Kidney (tissue), 14 donors: Measurements from ENCODE around the gene TANC1. TPM values are rescaled to one million over a fixed set of nuclear protein-coding genes. Genes with fewer than 3 reads are reported as not detected.

Experiments
- DNase-seq, 5 donors: peaks; one replicate each; pipeline ENCODE4 v3.0.0-alpha.2; 2013 to 2020
- FAIRE-seq: peaks from 2 replicates; lab custom pipeline; 2012; peaks lifted over from hg19 to GRCh38; lab: Jason Lieb, UNC
- H3K27ac ChIP-seq, 2 donors: one replicate each; pipeline ENCODE4 v1.7.0; 2013; ENCODE audit warnings: low read depth in 2 of 2, low read length in 2 of 2, inconsistent platforms in 1 of 2
- H3K27me3 ChIP-seq: one replicate; pipeline ENCODE4 v1.7.1; 2013; ENCODE audit warnings: low read length, inconsistent platforms; ENCODE audit not compliant: control insufficient read depth, insufficient read depth
- H3K36me3 ChIP-seq, 3 donors: one replicate each; pipeline versions ENCODE4 v1.7.0 to v1.7.1; 2013; ENCODE audit warnings: low read length in 3 of 3, control low read depth in 1 of 3, inconsistent platforms in 1 of 3; ENCODE audit not compliant: insufficient read depth in 3 of 3, control insufficient read depth in 2 of 3
- H3K4me1 ChIP-seq, 3 donors: one replicate each; pipeline versions ENCODE4 v1.7.0 to v1.7.1; 2013; ENCODE audit warnings: low read length in 3 of 3, inconsistent platforms in 1 of 3, low read depth in 1 of 3; ENCODE audit not compliant: control insufficient read depth in 2 of 3, insufficient read depth in 2 of 3
- H3K4me3 ChIP-seq, 3 donors: one replicate each; pipeline versions ENCODE4 v1.7.0 to v1.8.1; 2013; ENCODE audit warnings: low read length in 3 of 3, control low read depth in 1 of 3, inconsistent platforms in 1 of 3
- H3K9ac ChIP-seq, 3 donors: one replicate each; pipeline versions ENCODE4 v1.7.0 to v1.7.1; 2013; ENCODE audit warnings: low read length in 3 of 3, control low read depth in 1 of 3, inconsistent platforms in 1 of 3
- H3K9me3 ChIP-seq, 3 donors: one replicate each; pipeline versions ENCODE4 v1.7.0 to v1.7.1; 2013; ENCODE audit warnings: low read length in 3 of 3, control low read depth in 1 of 3, inconsistent platforms in 1 of 3; ENCODE audit not compliant: control insufficient read depth in 2 of 3, insufficient read depth in 1 of 3
- intact Hi-C: fragments of 100-400 bp; cut with DNase I; formaldehyde crosslinking; loops from one replicate; pipeline ENCODE4 v1.11.1; 2022
- polyA plus RNA-seq: library from polyadenylated mRNA; stranded (reverse); fragments of 350-450 nt; fragmentation: Illumina TruSeq; extraction: RNeasy Lipid Tissue Mini Kit (QIAGEN cat#74804); gene quantifications from one replicate; pipeline ENCODE4 v1.2.3, GENCODE V29; 2014; ENCODE audit warnings: low read depth, low replicate concordance; ENCODE audit not compliant: insufficient read depth
- total RNA-seq: library from RNA; stranded (reverse); fragmentation: NEBNext Ultra II Directional; extraction: Animal tissue kit (Norgen Biotek cat#: 25700); gene quantifications from one replicate; pipeline ENCODE4 v1.2.1, GENCODE V29; 2021
- TF ChIP-seq, protein P1 (sequence below): IDR thresholded peaks from 3 replicates; pipeline ENCODE4 v1.5.1; 2012; ENCODE audit warnings: mild to moderate bottlenecking, moderate library complexity, borderline replicate concordance; ENCODE audit not compliant: insufficient read depth; ENCODE audit errors: extremely low read depth
- donor health status: control.
- donor health status: control.
- donor health status: control.
- donor health status: control.
- donor health status: control.
- donor health status: DM: yes; HTN: yes; CAD: no.
- donor health status: Normal renal cell carcinoma (clear cell type).

TANC1 gene
- total and polyA plus RNA-seq, 2 donors from 2014 or later = 9.2 to 39.0 TPM

DNA sequence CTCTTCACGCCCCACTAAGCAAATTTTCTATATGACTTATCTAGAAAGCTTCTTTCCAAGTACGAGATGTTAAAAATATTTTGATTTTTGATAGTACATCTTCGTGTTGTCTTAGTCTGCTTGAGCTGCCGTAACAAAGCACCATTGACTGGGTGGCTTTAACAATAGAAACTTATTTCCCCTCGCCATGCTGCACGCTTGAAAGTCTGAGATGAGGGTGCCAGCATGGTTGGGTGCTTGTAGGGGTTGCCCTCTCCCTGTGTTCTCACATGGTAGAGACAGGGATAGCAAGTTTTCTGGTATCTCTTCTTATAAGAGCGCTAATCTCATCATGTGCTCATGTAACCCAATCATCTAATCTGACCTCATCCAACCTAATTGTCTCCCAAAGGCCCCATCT, 106.2 kb downstream of the TANC1 start:
- TF ChIP-seq, protein P1, sequence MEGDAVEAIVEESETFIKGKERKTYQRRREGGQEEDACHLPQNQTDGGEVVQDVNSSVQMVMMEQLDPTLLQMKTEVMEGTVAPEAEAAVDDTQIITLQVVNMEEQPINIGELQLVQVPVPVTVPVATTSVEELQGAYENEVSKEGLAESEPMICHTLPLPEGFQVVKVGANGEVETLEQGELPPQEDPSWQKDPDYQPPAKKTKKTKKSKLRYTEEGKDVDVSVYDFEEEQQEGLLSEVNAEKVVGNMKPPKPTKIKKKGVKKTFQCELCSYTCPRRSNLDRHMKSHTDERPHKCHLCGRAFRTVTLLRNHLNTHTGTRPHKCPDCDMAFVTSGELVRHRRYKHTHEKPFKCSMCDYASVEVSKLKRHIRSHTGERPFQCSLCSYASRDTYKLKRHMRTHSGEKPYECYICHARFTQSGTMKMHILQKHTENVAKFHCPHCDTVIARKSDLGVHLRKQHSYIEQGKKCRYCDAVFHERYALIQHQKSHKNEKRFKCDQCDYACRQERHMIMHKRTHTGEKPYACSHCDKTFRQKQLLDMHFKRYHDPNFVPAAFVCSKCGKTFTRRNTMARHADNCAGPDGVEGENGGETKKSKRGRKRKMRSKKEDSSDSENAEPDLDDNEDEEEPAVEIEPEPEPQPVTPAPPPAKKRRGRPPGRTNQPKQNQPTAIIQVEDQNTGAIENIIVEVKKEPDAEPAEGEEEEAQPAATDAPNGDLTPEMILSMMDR = no peak
- DNase-seq (no peak), FAIRE-seq (no peak)
- intact Hi-C loops = no loop called here
- Histone ChIP-seq H3K4me1 (no peaks in the 10 kb centered on the region), H3K9ac (no peak overlapping the region), H3K36me3 (no peaks in the 10 kb centered on the region), H3K9me3 (no peaks in the 10 kb centered on the region), H3K27ac (no peak overlapping the region), H3K4me3 (no peak overlapping the region), H3K27me3 (no peaks in the 10 kb centered on the region)

DNA sequence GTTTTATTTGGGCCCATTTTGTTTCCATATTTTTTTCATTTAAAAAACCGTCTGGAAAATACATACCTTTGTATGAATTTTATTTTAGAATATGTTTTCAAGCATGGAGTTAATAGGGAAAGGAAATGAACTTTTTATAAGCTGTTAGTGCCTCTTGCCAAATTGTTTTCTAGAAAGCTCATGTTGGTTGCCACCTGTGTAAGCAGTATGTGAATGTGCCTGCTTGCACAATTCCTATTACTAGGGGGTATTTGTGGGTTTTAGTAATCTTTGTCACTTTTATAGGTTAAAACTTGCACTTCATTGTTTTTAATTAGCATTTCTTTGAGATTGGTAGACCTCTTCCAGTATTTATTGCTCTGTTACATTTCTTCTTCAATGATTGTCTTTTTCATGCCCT, 107.3 kb downstream of the TANC1 start:
- intact Hi-C loops = no loop called here
- no peak overlapping the region for H3K27ac ChIP-seq
- no peaks in the 10 kb centered on the region for H3K4me1 ChIP-seq
- no peak overlapping the region for H3K4me3 ChIP-seq
- FAIRE-seq = no peak
- TF ChIP-seq, protein P1 = no peak
- H3K36me3 ChIP-seq = no peaks in the 10 kb centered on the region
- H3K9ac ChIP-seq = no peak overlapping the region
- no peaks in the 10 kb centered on the region for H3K27me3 ChIP-seq
- no peak for DNase-seq
- H3K9me3 ChIP-seq = no peaks in the 10 kb centered on the region

DNA sequence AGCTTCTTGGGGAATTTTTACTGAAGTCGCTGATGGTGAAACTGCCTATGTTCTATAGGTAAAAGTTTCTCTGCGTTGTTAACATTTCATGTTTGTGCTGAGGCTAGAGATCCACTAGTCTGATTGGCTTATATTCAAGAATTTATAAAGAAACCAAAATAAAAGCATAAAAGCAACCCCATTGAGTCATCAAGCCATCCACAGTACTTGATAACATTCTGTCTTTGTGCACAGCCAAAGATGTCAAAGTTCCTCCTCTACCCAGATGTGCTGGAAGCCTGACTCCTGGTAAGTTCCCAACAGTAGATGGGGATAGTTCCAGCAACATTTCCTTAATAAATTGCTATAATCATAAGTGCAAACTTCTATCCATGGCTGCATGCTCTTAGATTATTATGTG, 107.8 kb downstream of the TANC1 start:
- TF ChIP-seq, protein P1 = no peak
- intact Hi-C loops = no loop called here
- no peak for FAIRE-seq

DNA sequence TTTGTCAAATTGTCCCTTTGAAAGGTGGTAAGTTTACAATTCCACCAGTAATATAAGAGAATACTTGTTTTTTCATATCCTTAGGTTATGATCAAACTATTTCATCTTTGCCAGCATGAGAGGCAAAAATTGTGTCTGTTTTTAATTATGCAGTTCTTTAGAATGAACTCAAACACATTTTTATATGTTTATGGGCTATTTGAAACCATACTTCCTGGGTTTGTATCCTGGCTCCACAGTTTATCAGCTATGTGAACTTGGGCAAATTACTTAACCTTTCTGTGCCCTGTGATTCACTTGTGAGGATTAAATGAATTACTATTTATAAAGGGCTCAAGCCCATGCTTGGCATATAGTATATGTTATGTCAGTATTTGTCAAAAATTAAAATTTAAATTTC, 109.4 kb downstream of the TANC1 start:
- FAIRE-seq = no peak
- no peak overlapping the region for H3K27ac ChIP-seq

More for the DNA sequence above, 107.8 kb downstream of the TANC1 start:
- no peaks in the 10 kb centered on the region for H3K9me3 ChIP-seq
- H3K27ac ChIP-seq = no peak overlapping the region
- DNase-seq = no peak
- no peaks in the 10 kb centered on the region for H3K4me1 ChIP-seq
- H3K36me3 ChIP-seq = no peaks in the 10 kb centered on the region
- no peaks in the 10 kb centered on the region for H3K27me3 ChIP-seq
- no peak overlapping the region for H3K9ac ChIP-seq
- H3K4me3 ChIP-seq = no peak overlapping the region

More for the DNA sequence above, 109.4 kb downstream of the TANC1 start:
- Histone ChIP-seq H3K4me3 (no peak overlapping the region), H3K4me1 (no peaks in the 10 kb centered on the region), H3K27me3 (no peaks in the 10 kb centered on the region), H3K9ac (no peak overlapping the region), H3K36me3 (no peaks in the 10 kb centered on the region), H3K9me3 (no peaks in the 10 kb centered on the region)
- TF ChIP-seq, protein P1 = no peak
- DNase-seq = no peak
- intact Hi-C loops = no loop called here
